HG02642 (cell line): ENCODE data around the gene TAF13.
"Not testable (repeated sequence)": the region's sequence is repeated elsewhere in the genome, so short reads cannot be mapped to it uniquely, and the experiment has no call there.

ENCODE experiments used
- ATAC-seq: cut with Tn5 transposase; IDR thresholded peaks from one replicate; pipeline ENCODE4 v1.9.1; 2021; ENCODE audit warnings: mild to moderate bottlenecking; ENCODE audit not compliant: unreplicated experiment, poor library complexity

The TAF13 gene

GRCh38 chr1:109050228-109050995 lies 25.4 kb downstream of the TAF13 start:
- ATAC-seq: no peak

- no peak for ATAC-seq
Observed at GRCh38 chr1:109048335-109048734, 27.5 kb downstream of the TAF13 start.

DNA sequence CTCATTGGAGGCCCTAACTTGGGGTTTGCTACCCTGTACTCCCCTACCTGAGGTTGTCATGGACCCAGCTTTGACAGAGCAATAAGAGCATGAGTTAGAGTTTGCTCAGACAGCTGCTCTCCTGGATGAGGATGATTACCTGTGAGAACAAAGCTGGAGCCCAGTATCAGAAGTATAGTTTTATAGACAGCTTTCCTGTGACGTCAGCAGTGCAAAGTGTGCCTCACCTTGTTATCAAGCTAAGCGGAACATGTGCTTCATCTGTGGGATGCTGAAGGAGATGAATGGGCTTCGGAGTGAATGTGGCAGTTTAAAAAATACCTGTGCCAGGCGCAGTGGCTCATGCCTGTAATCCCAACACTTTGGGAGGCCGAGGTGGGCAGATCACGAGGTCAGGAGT lies 28.5 kb downstream of the TAF13 start:
- ATAC-seq: no peak

DNA sequence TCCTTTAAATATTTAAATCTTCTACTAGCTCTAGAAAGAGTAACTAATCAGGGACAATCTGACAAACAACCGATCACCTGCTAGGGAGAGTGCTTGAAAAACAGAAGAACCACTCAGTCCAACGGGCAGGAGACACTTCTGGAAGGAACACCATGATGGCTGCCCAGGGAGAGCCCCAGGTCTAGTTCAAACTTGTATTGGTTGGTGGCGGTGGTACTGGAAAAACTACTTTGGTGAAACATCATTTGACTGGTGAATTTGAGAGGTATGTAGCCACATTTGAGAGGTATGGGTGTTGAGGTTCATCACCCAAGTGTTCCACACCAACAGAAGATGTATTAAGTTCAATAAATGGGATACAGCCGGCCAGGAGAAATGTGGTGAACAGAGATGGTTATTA lies 29.1 kb downstream of the TAF13 start:
- ATAC-seq: no peak

DNA sequence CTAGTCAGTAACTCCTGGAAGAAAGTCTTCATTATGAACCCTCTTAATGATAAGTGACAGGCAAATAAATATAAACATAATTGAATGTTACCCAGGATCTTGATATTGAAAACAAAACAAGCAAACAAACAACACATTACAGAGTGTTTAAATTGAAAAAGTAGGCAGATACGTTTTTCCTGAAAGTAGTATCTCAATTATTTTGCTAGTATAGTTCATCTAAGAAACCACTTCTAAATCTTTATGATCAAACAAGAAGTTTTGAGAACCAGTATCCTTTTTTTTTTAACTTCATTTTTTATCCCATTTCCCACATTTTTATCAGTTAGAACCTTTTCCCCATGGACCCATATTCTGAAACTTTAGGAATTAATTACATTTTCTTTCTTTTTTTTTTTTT lies 30.2 kb downstream of the TAF13 start:
- ATAC-seq: no peak

DNA sequence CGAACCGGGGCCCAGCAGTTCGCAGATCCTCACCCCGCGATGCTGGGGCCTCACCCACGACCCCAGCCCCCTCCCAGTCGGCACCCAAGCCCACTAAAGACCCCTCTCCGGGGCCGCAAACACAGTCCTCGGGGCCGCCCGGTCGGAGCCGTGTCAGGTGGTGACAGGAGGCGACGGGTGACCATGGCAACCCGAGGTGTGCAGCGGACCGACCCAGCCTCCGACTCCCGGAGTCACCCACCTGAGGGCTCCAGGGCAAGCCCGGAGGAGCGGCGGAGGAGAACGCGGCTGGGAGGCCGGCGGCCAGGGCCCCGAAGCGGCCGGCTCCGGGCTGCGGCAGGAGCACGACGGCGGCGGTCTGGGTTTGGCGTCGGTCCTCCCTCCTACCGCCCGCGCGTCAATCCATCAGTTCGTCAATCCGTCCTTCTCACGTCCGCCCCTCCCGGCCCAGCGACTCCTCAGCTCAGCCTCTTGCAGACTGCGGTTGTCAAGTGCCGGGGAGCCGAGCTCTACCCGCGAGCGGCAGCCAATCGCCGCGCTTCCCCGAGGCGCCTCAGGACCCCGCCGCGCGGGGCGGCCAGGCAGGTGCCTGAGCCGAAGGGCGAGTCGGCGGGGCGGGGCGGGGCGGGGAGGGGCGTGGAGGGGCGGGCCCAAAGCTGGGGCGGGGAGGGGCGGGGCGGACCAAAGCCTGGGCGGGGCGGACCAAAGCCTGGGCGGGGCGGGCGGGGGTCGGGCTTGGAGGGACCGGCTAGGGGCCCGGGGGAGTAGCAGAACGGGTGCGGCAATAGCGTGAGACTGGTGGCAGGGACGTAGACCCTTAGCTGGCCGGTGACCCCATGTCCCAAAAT lies 34.0 kb downstream of the TAF13 start, which contains the start of gene WDR47:
Gene WDR47 (minus strand): TSS at position 482 of the 848 bp plus-strand sequence. CDS start 18,590 bp downstream, outside the sequence.
- ATAC-seq: peak; percentile 95

DNA sequence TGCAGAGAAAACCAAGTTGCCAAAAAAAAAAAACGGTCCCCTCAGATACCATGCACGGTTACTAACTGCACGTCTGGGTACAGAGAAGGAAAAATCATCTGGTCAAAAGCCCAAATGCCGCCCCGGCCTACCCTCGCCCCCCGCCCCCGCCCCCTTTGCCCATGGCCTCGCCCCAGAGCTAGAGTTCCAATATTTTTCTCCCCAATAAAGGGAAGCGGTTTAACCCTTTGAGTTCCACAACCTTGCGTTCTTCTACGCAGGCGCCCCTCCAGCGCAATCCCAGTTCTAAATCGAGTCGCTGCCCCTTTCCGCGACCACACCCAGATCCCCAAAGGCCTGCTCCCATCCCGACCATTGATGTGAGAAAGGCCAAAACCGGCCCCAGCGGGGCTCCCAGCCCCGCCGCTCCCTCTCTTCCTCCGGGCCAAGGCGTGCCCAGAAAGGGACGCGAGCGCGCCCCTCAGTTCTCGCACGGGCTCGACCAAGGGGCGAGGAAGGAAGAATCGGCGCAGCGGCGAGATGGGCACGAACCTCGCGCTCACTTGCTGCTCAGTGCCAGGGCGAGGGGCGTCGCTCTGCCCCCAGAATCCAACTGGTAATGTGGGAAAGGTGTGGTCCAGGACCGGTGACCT lies 34.7 kb downstream of the TAF13 start:
- ATAC-seq: peak; percentile 30

- no peak for ATAC-seq
Observed at GRCh38 chr1:109040627-109040988, 35.2 kb downstream of the TAF13 start.

- ATAC-seq: no peak
Observed at GRCh38 chr1:109034382-109034781, 41.4 kb downstream of the TAF13 start.

DNA sequence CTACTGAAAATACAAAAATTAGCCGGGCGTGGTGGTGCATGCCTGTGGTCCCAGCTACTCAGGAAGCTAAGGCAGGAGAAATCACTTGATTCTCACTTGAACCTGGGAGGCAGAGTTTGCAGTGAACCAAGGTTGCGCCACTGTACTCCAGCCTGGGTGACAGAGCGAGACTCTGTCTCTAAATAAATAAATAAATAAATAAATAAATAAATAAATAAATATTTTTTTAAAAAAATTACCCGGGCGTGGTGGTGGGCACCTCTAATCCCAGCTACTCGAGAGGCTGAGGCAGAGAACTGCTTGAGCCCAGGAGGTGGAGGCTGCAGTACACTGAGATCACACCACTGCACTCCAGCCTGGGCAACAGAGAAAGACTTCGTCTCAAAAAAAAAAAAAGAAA lies 46.3 kb downstream of the TAF13 start:
- ATAC-seq: not testable (repeated sequence)

- no peak for ATAC-seq
Observed at GRCh38 chr1:109027841-109028240, 48.0 kb downstream of the TAF13 start.

GRCh38 chr1:109025694-109026093 lies 50.1 kb downstream of the TAF13 start:
- no peak for ATAC-seq

- no peak for ATAC-seq
Observed at GRCh38 chr1:109024646-109025045, 51.2 kb downstream of the TAF13 start.

DNA sequence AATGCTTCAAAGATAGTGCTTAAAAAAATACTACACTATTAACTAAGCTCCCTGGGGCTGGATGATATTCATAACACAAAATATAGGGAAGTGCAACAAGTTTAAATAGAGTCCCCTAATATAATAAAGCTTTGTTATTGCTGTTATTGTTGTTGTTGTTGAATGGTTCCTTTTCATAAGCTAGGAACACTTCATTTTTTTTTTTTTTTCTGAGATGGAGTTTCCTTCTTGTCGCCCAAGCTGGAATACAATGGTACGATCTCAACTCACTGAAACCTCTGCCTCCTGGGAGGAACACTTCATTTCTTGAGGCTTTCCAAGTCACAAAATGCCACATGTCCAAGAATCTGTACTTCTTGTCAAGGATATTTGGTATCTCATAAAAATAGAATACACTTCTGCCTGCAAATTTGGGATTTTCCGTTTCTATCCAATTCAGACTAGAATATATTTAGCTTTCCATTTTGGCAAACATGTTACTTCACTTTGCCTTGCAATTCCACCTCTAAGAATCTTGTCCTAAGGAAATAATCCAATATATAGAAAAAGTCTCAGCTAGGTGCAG lies 55.0 kb downstream of the TAF13 start:
- no peak for ATAC-seq

- ATAC-seq: not testable (repeated sequence)
Observed at GRCh38 chr1:109017719-109018118, 58.1 kb downstream of the TAF13 start.

GRCh38 chr1:109017134-109017533 lies 58.7 kb downstream of the TAF13 start:
- no peak for ATAC-seq
